ENCODE measurements around the gene NHEJ1. TPM values are rescaled to one million over a fixed set of nuclear protein-coding genes. Genes with fewer than 3 reads are reported as not detected.
A peak's percentile ranks its signal among the peaks of the same experiment; 100 is the strongest.

NHEJ1 gene
- total RNA-seq, 2 experiments from 2014 or later: 17.7 to 18.6 TPM

DNA sequence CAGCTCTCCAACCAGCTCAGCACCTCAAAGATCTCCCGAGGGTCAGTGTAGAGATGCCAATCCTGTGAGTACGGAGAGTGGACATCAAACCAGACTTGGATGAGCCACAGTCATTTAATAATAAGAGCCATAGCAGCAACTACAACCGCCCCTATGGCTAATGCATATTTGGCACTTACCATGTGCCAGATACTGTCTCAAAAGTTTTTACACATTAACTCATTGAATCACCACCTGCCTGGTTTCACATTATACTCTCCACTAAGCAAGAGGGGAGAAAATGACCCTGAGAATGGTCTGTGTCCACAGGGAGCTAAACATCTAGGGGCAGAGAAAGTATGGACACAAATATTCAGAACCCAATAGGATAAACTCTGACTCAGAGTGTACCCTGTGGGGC lies 13.5 kb upstream of the NHEJ1 start:
- H3K4me1 Mint-ChIP-seq (ENCODE audit: low read depth): peaks cover 41% of the 10 kb centered on the region
- intact Hi-C loops (cut with micrococcal nuclease): loop anchor here (10.0 kb wide), 3 partner anchors 371 to 889 kb away; partner anchors contain the start of genes CHPF, TMEM198 and TTLL4
- H3K4me3 Mint-ChIP-seq: no peak overlapping the region
- DNase-seq: no peak
- ChIA-PET POLR2A (no interaction called here), CTCF (interaction anchor here (1.0 to 4.7 kb wide), 7 partner anchors 8 to 144 kb away, joined by 3 to 42 read pairs (median 4); partner anchors contain the start of gene NHEJ1)
- no peaks in the 10 kb centered on the region for H3K27me3 Mint-ChIP-seq
- peaks cover 26% of the 10 kb centered on the region for H3K36me3 Mint-ChIP-seq
- H3K9me3 Mint-ChIP-seq: no peaks in the 10 kb centered on the region
- peak overlapping the region; percentile 28 for H3K27ac Mint-ChIP-seq

DNA sequence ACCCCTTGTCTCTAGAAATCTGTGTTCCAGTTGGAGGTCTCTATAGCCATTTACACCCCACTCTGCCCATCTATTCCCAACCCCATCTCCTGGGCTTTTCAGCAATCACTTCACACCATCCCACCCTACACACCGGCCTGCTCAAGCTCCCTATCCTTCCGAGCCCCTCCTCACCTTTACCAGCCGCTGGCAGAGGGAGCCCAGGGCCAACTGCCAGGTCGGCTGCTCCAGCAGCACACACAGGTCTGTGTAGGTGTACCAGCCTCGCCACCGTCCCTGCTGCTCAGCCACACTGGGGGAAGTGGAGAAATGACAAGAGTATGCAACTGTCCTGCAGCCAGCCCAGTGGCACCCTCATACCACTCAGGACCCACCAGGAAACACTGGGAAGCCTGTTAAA lies 12.6 kb upstream of the NHEJ1 start:
- Mint-ChIP-seq H3K9me3 (no peaks in the 10 kb centered on the region), H3K27me3 (no peaks in the 10 kb centered on the region), H3K4me1 (ENCODE audit: low read depth) (peaks cover 35% of the 10 kb centered on the region), H3K4me3 (no peak overlapping the region), H3K36me3 (peaks cover 26% of the 10 kb centered on the region), H3K27ac (no peak overlapping the region)
- POLR2A ChIA-PET: no interaction called here
- CTCF ChIA-PET: interaction anchor here (1.0 to 3.3 kb wide), 6 partner anchors 9 to 122 kb away, joined by 3 to 27 read pairs (median 4); partner anchors contain the start of gene NHEJ1
- no peak for DNase-seq
- intact Hi-C loops (cut with micrococcal nuclease): loop anchor here (10.0 kb wide), 3 partner anchors 372 to 888 kb away; partner anchors contain the start of genes CHPF, TMEM198 and TTLL4

DNA sequence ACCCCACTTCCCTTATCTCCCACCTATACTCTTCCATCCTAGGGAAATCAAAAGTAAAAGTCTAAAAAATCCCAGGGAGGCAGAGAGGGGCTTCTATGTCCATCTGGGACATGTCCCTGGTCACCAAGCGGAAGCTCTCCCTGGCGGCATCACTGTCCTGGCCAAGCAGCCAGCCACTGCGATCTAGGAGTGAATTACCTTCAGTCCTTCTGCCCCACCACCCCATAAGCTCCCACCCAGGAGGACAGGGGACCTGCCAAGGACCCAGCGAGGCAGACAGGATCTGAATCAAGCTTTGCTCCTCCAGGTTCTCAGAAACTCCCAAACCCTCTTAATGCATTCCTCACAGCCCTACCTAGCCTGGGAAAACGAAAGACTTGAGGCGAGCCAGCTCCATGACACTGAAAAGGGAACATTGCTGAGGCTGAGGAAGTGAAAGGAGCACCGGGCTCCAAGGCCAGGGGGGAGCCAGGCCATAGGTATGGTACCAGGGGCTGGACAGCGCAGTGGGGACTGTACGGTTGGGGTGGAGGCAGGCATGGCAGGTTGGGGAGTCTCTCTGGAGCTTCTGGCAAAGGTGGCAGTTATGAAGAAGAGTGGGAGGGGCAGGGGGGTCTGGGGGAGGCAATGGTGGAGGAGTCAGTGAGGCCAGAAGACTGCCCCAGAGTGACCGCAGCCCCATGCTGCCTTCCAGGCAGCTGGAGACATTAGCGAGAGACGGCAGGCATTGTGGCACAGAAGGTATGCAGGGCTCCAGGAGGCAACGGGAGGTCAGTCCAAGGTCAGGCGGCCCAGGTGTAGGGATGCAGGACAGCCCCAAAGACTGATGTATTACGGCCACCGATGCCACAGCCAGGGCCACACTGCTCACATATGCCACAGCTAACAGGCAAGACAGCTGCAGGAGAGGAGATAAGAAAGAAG lies 11.9 kb upstream of the NHEJ1 start:
- ChIA-PET POLR2A (no interaction called here), CTCF (interaction anchor here (0.9 to 4.1 kb wide), 14 partner anchors 9 to 137 kb away, joined by 3 to 27 read pairs (median 4); partner anchors contain the start of genes ANKZF1, ATG9A, NHEJ1 and ZFAND2B)
- H3K9me3 Mint-ChIP-seq: no peaks in the 10 kb centered on the region
- peaks cover 24% of the 10 kb centered on the region for H3K36me3 Mint-ChIP-seq
- no peak overlapping the region for H3K4me3 Mint-ChIP-seq
- H3K27me3 Mint-ChIP-seq: no peaks in the 10 kb centered on the region
- intact Hi-C loops (cut with micrococcal nuclease): loop anchor here (10.0 kb wide), 3 partner anchors 372 to 888 kb away; partner anchors contain the start of genes CHPF, TMEM198 and TTLL4
- DNase-seq: no peak
- H3K27ac Mint-ChIP-seq: peak overlapping the region; percentile 54
- peaks cover 35% of the 10 kb centered on the region for H3K4me1 Mint-ChIP-seq (ENCODE audit: low read depth)

DNA sequence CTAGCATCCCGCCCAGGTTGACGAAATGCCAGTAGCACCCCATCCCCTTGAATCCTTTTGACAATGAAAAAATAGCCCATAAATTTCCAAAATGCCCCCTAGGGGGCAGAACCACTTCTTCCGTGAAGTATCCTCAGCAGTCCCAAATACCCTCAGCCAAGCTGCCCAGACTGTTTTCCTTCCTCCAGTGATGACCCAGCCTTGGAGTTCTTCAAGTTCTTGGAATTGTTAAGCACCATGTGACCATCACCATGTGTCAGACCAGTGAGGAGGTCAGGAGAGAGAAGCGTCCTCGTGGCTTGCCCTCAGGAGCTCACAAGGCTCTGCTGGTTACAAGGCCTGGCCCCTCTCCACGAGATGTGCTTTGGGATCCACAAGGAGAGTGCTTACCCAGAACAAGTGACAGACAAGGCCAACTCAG lies 10.6 kb upstream of the NHEJ1 start:
- Mint-ChIP-seq H3K27ac (peak overlapping the region; percentile 54), H3K27me3 (no peaks in the 10 kb centered on the region), H3K4me3 (no peak overlapping the region), H3K4me1 (ENCODE audit: low read depth) (peaks cover 35% of the 10 kb centered on the region), H3K9me3 (no peaks in the 10 kb centered on the region), H3K36me3 (peaks cover 23% of the 10 kb centered on the region)
- POLR2A ChIA-PET: no interaction called here
- intact Hi-C loops (cut with micrococcal nuclease): loop anchor here (10.0 kb wide), 3 partner anchors 374 to 886 kb away; partner anchors contain the start of genes CHPF, TMEM198 and TTLL4
- CTCF ChIA-PET: interaction anchor here (0.6 to 4.1 kb wide), 27 partner anchors 8 to 400 kb away, joined by 3 to 27 read pairs (median 4); partner anchors contain the start of genes ANKZF1, ATG9A, NHEJ1 and ZFAND2B
- DNase-seq: peak; percentile 27

DNA sequence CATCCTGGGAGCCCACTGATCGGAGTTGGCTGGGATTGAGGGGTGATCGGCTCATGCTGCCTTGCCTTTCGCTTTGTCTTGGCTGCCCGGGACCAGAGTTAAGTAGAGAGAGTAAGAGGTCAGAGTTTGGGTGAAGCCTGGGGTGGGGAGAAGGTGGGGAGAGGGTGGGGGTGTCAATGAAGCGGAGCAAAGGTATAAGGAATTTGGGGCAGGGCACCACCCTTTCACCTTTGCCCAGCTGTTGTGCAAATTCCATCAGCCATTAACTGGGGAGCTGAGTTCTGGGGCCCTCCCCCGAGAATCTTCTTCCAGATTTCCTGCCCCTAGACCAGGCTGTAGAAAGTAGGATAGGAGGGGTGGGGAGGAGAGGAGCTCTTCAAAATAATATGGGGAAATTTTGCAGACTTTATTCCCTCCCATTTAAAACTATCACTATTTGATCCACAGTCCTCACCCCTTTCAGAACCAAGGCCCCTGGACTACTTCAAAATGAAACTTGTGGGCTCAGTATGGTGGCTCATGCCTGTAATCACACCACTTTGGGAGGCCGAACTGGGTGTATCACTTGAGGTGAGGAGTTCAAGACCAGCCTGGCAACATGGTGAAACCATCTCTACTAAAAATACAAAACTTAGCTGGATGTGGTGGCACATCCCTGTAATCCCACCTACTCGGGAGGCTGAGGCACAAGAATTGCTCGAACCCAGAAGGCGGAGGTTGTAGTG lies 9.5 kb upstream of the NHEJ1 start, which contains the start of gene SLC23A3:
SLC23A3 (minus strand) TSS at position 100 of the 725 bp plus-strand sequence; CDS start at position 55, 45 bp downstream.
- no peak within 1 kb of the TSS for H3K4me3 Mint-ChIP-seq
- peak; percentile 41 for DNase-seq
- no peak within 1 kb of the TSS for H3K27ac Mint-ChIP-seq
- peaks cover 25% of the 10 kb centered on the region for H3K4me1 Mint-ChIP-seq (ENCODE audit: low read depth)
- H3K9me3 Mint-ChIP-seq: no peaks in the 10 kb centered on the region
- H3K36me3 Mint-ChIP-seq: peaks cover 23% of the 10 kb centered on the region
- POLR2A ChIA-PET: no interaction called here
- intact Hi-C loops (cut with micrococcal nuclease): loop anchor here (10.0 kb wide), 3 partner anchors 375 to 885 kb away; partner anchors contain the start of genes CHPF, TMEM198 and TTLL4
- CTCF ChIA-PET: interaction anchor here (0.6 to 4.1 kb wide), 20 partner anchors 8 to 215 kb away, joined by 3 to 27 read pairs (median 5); partner anchors contain the start of genes NHEJ1 and ZFAND2B
- H3K27me3 Mint-ChIP-seq: no peaks in the 10 kb centered on the region

DNA sequence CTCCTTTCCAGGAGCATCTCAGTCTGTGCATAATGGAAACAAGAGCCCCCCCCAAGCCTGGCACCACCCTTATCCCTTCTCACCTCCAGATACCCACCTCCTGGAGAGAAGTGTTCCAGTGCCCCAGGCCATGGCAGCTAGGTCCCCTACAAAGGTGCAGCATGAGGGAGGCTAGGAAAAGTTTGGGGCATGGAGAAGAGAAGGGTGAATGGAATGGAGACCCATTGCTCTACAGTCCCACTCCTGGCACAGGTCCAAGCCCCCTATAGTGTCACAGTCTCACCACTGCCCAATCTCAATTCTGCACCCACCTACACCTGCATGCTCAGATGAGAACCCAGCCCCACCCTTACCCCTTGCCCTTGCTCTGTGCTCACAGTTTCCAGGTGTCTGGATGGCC lies 8.3 kb upstream of the NHEJ1 start:
- ChIA-PET POLR2A (no interaction called here), CTCF (interaction anchor here (4.1 kb wide), 1 partner anchor 126 kb away, joined by 17 read pairs; no protein-coding TSS in a partner anchor)
- peaks cover 14% of the 10 kb centered on the region for H3K36me3 Mint-ChIP-seq
- no peak overlapping the region for H3K27ac Mint-ChIP-seq
- DNase-seq: no peak
- no peaks in the 10 kb centered on the region for H3K27me3 Mint-ChIP-seq
- H3K4me3 Mint-ChIP-seq: no peak overlapping the region
- no peaks in the 10 kb centered on the region for H3K9me3 Mint-ChIP-seq
- intact Hi-C loops (cut with micrococcal nuclease): no loop called here
- H3K4me1 Mint-ChIP-seq (ENCODE audit: low read depth): peaks cover 14% of the 10 kb centered on the region

DNA sequence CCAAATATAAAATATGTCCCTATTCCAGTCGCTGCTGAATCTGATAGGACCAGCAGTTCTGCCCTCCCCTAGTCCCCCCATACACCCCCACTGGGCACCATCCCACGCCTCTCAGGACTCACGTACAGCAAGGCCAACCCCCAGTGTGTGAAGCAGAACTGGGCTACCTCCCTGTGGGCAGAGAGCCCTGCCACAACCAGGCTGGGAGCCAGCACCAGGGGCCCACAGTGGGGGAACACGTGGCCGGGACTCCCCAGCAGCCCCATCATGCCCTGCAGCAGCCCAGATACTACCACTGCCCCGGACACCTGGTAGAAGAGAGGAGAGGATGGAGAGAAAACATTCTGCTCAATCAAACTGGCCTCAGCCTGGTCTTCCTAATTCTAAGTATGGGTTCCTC lies 7.9 kb upstream of the NHEJ1 start:
- Mint-ChIP-seq H3K4me3 (no peak overlapping the region), H3K27ac (no peak overlapping the region), H3K27me3 (no peaks in the 10 kb centered on the region), H3K9me3 (no peaks in the 10 kb centered on the region), H3K4me1 (ENCODE audit: low read depth) (peaks cover 13% of the 10 kb centered on the region), H3K36me3 (peaks cover 13% of the 10 kb centered on the region)
- intact Hi-C loops (cut with micrococcal nuclease): no loop called here
- no peak for DNase-seq
- CTCF ChIA-PET: no interaction called here
- POLR2A ChIA-PET: no interaction called here

DNA sequence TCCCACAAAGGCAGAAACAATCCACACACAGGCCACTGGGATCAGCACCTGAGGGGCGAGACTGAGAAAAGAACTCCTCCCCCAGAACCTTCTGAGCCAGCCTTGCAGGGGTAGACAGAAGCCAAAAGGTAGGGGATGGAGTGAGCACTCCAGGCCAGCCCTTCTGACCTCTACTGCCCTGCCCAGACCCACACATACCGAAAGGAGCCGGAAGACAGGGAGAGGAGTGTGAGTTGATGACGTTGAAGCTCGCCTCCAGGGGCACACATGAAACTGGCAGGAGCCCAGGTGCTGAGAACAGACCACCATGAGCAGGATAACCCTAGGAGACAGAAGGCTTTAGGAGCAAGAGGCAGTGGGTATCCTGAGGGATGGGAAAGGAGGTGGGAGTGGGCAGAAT lies 7.4 kb upstream of the NHEJ1 start:
- Mint-ChIP-seq H3K27ac (no peak overlapping the region), H3K9me3 (no peaks in the 10 kb centered on the region), H3K27me3 (no peaks in the 10 kb centered on the region), H3K4me3 (no peak overlapping the region), H3K4me1 (ENCODE audit: low read depth) (peaks cover 13% of the 10 kb centered on the region), H3K36me3 (peaks cover 10% of the 10 kb centered on the region)
- intact Hi-C loops (cut with micrococcal nuclease): no loop called here
- CTCF ChIA-PET: no interaction called here
- DNase-seq: no peak
- POLR2A ChIA-PET: no interaction called here

DNA sequence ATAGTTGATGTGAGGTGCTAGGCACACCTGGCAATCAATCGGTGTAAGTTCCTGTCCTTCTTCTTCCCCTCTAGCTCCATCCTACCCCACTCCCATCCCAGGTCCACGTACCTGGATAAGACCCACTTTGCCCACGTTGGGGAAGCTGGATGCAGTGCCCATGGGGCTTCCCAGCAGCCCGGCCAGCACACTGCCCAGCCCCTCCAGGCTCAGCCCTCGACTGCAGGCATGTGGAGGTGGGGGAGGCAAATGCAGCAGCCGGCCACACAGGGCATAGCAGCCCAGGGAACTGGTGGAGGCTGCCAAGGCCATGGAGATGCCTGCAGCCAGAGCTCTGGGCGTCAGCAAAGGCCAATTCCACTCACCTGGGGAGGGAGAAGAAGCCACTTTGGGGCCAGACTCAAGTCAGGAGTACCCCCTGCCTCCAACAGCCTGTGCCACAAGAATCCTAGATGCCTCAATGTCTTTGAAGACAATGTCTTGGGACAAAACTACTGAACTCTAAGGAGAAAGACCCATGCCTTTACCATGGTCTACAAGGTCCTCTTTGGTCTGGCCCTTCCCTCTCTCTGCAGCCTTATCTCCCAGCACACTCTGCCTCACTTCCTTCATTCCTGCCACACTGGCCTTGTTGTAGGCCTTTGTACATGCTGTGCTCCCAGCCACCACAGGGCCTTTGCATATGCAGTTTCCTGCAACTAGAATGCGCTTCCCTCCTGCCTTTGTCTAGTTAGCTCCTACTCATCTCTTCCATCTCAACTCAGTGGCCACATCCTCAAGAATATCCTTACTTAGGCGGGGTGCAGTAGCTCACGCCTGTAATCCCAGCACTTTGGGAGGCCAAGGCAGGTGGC lies 4.7 kb upstream of the NHEJ1 start:
- Mint-ChIP-seq H3K36me3 (peaks cover 2% of the 10 kb centered on the region), H3K9me3 (no peaks in the 10 kb centered on the region), H3K27ac (no peak overlapping the region), H3K4me3 (no peak overlapping the region), H3K27me3 (no peaks in the 10 kb centered on the region), H3K4me1 (ENCODE audit: low read depth) (peaks cover 8% of the 10 kb centered on the region)
- DNase-seq: no peak
- intact Hi-C loops (cut with micrococcal nuclease): no loop called here
- CTCF ChIA-PET: interaction anchor here (1.1 to 1.8 kb wide), 5 partner anchors 11 to 130 kb away, joined by 3 to 9 read pairs (median 4); partner anchors contain the start of gene CNPPD1
- POLR2A ChIA-PET: interaction anchor here (1.2 to 1.8 kb wide), 2 partner anchors 11 kb away, joined by 6 to 8 read pairs; partner anchors contain the start of gene CNPPD1

DNA sequence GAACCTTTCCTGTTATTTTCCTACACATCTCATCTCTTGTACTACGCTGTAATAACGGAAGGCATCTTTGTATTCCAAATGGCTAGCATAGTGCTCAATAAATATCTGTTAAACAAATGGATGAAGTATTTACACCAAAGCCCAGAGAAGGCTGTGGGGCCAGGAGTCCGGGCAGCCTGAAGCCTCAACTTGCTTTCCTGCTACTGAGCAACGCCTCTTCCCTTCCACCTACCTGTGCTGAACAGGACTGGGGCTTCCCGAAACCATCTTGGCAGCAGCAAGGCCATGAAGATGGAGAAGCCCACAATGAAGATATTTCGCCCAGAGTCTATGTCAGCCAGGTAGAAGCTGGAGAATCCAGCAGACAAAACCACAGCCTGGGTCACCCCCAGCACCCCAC lies 2.5 kb upstream of the NHEJ1 start:
- ChIA-PET CTCF (interaction anchor here (0.9 to 1.4 kb wide), 3 partner anchors 8 to 114 kb away, joined by 3 to 4 read pairs (median 3); no protein-coding TSS in a partner anchor), POLR2A (no interaction called here)
- H3K36me3 Mint-ChIP-seq: peaks cover 2% of the 10 kb centered on the region
- intact Hi-C loops (cut with micrococcal nuclease): no loop called here
- H3K4me3 Mint-ChIP-seq: no peak overlapping the region
- H3K9me3 Mint-ChIP-seq: no peaks in the 10 kb centered on the region
- H3K27me3 Mint-ChIP-seq: no peaks in the 10 kb centered on the region
- no peak overlapping the region for H3K27ac Mint-ChIP-seq
- peaks cover 14% of the 10 kb centered on the region for H3K4me1 Mint-ChIP-seq (ENCODE audit: low read depth)
- no peak for DNase-seq

DNA sequence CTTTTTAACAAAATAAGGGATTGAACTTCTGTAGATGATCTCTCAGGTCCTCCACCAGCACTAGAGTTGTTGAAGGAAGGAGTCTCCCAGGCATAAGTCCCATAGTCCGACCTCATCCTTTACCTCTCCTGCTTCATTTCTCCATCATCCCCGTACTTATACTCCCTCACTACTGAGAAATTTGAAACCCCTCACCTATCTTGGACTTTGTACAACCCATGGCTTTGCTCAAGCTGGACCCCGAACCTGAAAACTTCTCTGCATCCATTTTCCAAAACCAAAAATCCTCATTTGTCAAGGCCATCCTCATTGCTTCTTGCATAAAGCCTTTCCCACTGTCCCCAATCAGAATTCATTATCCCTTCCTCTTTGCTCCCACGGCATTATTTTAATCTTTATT lies 482 bp upstream of the NHEJ1 start:
- Mint-ChIP-seq H3K9me3 (no peaks in the 10 kb centered on the region), H3K4me3 (peak overlapping the region; percentile 87), H3K27me3 (no peaks in the 10 kb centered on the region), H3K36me3 (peaks cover 6% of the 10 kb centered on the region), H3K27ac (peak overlapping the region; percentile 92), H3K4me1 (ENCODE audit: low read depth) (peaks cover 14% of the 10 kb centered on the region)
- intact Hi-C loops (cut with micrococcal nuclease): no loop called here
- ChIA-PET CTCF (interaction anchor here (1.1 to 5.4 kb wide), 2 partner anchors 10 to 137 kb away, joined by 3 to 136 read pairs; no protein-coding TSS in a partner anchor), POLR2A (interaction anchor here (0.6 kb wide), 1 partner anchor 69 kb away, joined by 3 read pairs; no protein-coding TSS in a partner anchor)
- no peak for DNase-seq
